ENCODE results near the gene SERPINA5. TPM values are rescaled to one million over a fixed set of nuclear protein-coding genes. Genes with fewer than 3 reads are reported as not detected.

SERPINA5 gene
- polyA plus RNA-seq, 1 of the 3 experiments (the other 2 are of a cell fraction) = 0.08 TPM

GRCh38 chr14:94583557-94583956 lies 2.3 kb downstream of the SERPINA5 start:
- CTCF ChIA-PET = interaction anchor here (1.3 kb wide), 1 partner anchor 15 kb away, joined by 3 read pairs; no protein-coding TSS in a partner anchor

More at GRCh38 chr14:94583557-94583956, 2.3 kb downstream of the SERPINA5 start:
- Histone ChIP-seq H2AFZ (ENCODE audit: low read depth) (no peak overlapping the region), H3K4me3 (ENCODE audit: low read depth in 2 of 2, low read length in 1 of 2) (no peak overlapping the region), H3K9me2 (no peaks in the 10 kb centered on the region), H4K20me1 (ENCODE audit: insufficient read depth) (no peaks in the 10 kb centered on the region), H3K79me2 (ENCODE audit: insufficient read depth) (no peaks in the 10 kb centered on the region), H3K4me2 (no peak overlapping the region), H3K9ac (no peak overlapping the region), H3K9me3 (no peaks in the 10 kb centered on the region), H3K36me3 (replicated peaks in 1 of 2; ENCODE audit: control insufficient read depth in 1 of 2, insufficient read depth in 2 of 2, low read length in 1 of 2) (no peaks in the 10 kb centered on the region), H3F3A (replicated peaks; ENCODE audit: insufficient read depth) (no peaks in the 10 kb centered on the region), H3K27ac (ENCODE audit: low read depth in 2 of 2, low read length in 1 of 2) (no peak overlapping the region), H3K27me3 (ENCODE audit: insufficient read depth) (no peaks in the 10 kb centered on the region), H3K4me1 (ENCODE audit: control insufficient read depth in 1 of 2, insufficient read depth in 2 of 2, low read depth in 1 of 2, low read length in 1 of 2) (peaks cover 0 to 13% of the 10 kb centered on the region in 2 experiments; a peak in 1 of 4 replicates)
- DNase-seq = no peak
- POLR2A ChIA-PET = no interaction called here
- TF ChIP-seq RCOR1 (IDR thresholded peaks at IDR 0.05; ENCODE audit: low read length) (no peak), TEAD4 (IDR thresholded peaks at IDR 0.05; ENCODE audit: borderline replicate concordance, insufficient read depth) (no peak), FOSL2 (IDR thresholded peaks at IDR 0.05; ENCODE audit: borderline replicate concordance, low read depth) (no peak), RXRA (IDR thresholded peaks at IDR 0.05; ENCODE audit: borderline replicate concordance, low read depth) (no peak), USF1 (IDR thresholded peaks at IDR 0.05; ENCODE audit: borderline replicate concordance, low read depth) (no peak), TAF1 (IDR thresholded peaks at IDR 0.05; ENCODE audit: borderline replicate concordance, low read depth, low read length) (no peak), RAD21 (IDR thresholded peaks at IDR 0.05; ENCODE audit: low read length) (no peak), PBX3 (IDR thresholded peaks at IDR 0.05) (no peak), GATA2 (CRISPR knock-in tag; IDR thresholded peaks at IDR 0.05) (no peak), JUND (IDR thresholded peaks at IDR 0.05) (no peak), EZH2phosphoT487 (IDR thresholded peaks at IDR 0.05; ENCODE audit: borderline replicate concordance, low read depth) (no peak), ELF1 (IDR thresholded peaks at IDR 0.05) (no peak), SIN3A (IDR thresholded peaks at IDR 0.05; ENCODE audit: borderline replicate concordance, low read depth, low read length) (no peak), IRF3 (IDR thresholded peaks at IDR 0.05; ENCODE audit: low read depth, low read length) (no peak), SMC3 (IDR thresholded peaks at IDR 0.05; ENCODE audit: low read depth, low read length) (no peak), EP300 (IDR thresholded peaks at IDR 0.05; ENCODE audit: borderline replicate concordance in 1 of 2, low read depth in 1 of 2, low read length in 1 of 2) (no peak), MEF2A (IDR thresholded peaks at IDR 0.05; ENCODE audit: borderline replicate concordance, low read depth) (no peak), RFX5 (IDR thresholded peaks at IDR 0.05; ENCODE audit: low read length) (no peak), TCF12 (IDR thresholded peaks at IDR 0.05) (no peak)
- TF ChIP-seq, protein P1, sequence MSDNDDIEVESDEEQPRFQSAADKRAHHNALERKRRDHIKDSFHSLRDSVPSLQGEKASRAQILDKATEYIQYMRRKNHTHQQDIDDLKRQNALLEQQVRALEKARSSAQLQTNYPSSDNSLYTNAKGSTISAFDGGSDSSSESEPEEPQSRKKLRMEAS (IDR thresholded peaks at IDR 0.05; ENCODE audit: low read depth) = no peak
- WGBS (ENCODE audit: low lambda C conversion rate) = 45% methylated on average over 3 of the region's 4 CpGs

All from SK-N-SH (cell line).